Right lobe of liver (tissue), 6 donors: ENCODE measurements around the gene ZNF33B. TPM values are rescaled to one million over a fixed set of nuclear protein-coding genes. Genes with fewer than 3 reads are reported as not detected.

Experiments used
- ATAC-seq, 4 donors: fragments of 200-7000 bp; cut with Tn5 transposase; one replicate each; pipeline ENCODE4 v1.9.1; 2020; ENCODE audit warnings: mild to moderate bottlenecking in 4 of 4, moderate library complexity in 4 of 4
- DNase-seq, 3 donors: peaks; one replicate each; pipeline ENCODE4 v3.0.0-alpha.2; 2020
- H3K27ac ChIP-seq, 3 donors: fragments of 200-600 bp; one replicate each; pipeline ENCODE4 v1.8.0; 2022
- H3K27me3 ChIP-seq, 2 donors: fragments of 200-600 bp; one replicate each; pipeline ENCODE4 v1.8.0; 2022
- H3K36me3 ChIP-seq, 4 donors: fragments of 200-600 bp; sonication (generic) in 1 of 4; one replicate each; pipeline versions ENCODE4 v1.5.1 to v1.8.0; 2017 to 2022; ENCODE audit warnings: control low read depth in 1 of 4
- H3K4me1 ChIP-seq, 4 donors: fragments of 200-600 bp; sonication (generic) in 1 of 4; one replicate each; pipeline versions ENCODE4 v1.5.1 to v1.8.0; 2017 to 2022; ENCODE audit warnings: control low read depth in 1 of 4
- H3K4me3 ChIP-seq, 3 donors: fragments of 200-600 bp; one replicate each; pipeline ENCODE4 v1.8.0; 2022
- H3K9me3 ChIP-seq, 4 donors: fragments of 200-600 bp; sonication (generic) in 1 of 4; one replicate each; pipeline versions ENCODE4 v1.5.1 to v1.8.0; 2017 to 2022; ENCODE audit warnings: control low read depth in 1 of 4
- CTCF ChIP-seq, 4 donors: fragments of 200-600 bp in 3 of 4; fragments of 450-650 bp in 1 of 4; IDR thresholded peaks; one replicate each; pipeline versions ENCODE4 v1.5.1 to v1.8.0; 2016 to 2022; ENCODE audit warnings: antibody characterized with exemption in 4 of 4, mild to moderate bottlenecking in 2 of 4
- POLR2A ChIP-seq: fragments of 450-650 bp; IDR thresholded peaks from one replicate; pipeline ENCODE4 v1.6.1; 2017; ENCODE audit warnings: antibody characterized with exemption, mild to moderate bottlenecking
- WGBS: methylation state at CpG from one replicate; pipeline ENCODE4 v1.1.6; 2018; ENCODE audit warnings: low coverage, low lambda C conversion rate; ENCODE audit not compliant: insufficient coverage; ENCODE audit errors: missing lambda C conversion rate; 5-methylcytosine and 5-hydroxymethylcytosine counted together
- intact Hi-C, 2 donors: fragments of 100-400 bp; cut with DNase I; formaldehyde crosslinking; loops; one replicate each; pipeline versions ENCODE4 v1.11.2 to v1.14.1; 2022
- total RNA-seq, 6 experiments: library from RNA; depleted of rRNA in 2 of 6; stranded (reverse); fragments of >200 nt in 2 of 6; fragmentation: NEBNext Ultra II Directional in 3 of 6; extraction: Animal tissue kit (Norgen Biotek cat#: 25700) in 3 of 6; gene quantifications; one replicate each; pipeline versions ENCODE4 v1.1.0 to v1.2.4, GENCODE V29; 2016 to 2023
- donor health status: DM: no; HTN: yes; CAD: no.
- donor health status: DM: no; HTN: no; CAD: no.
- donor health status: DM: no; HTN: no; CAD: no.
- donor health status: DM: no; HTN: yes; CAD: no.
- donor health status: DM: no; HTN: yes; CAD: no.

Gene ZNF33B
- total RNA-seq, 6 experiments from 2014 or later = 6.1 to 22.1 (median 13.2) TPM

- no peak for TF ChIP-seq CTCF (IDR thresholded peaks at IDR 0.05)
- 74% methylated on average over 6 of the region's 6 CpGs for WGBS
- Histone ChIP-seq H3K36me3 (no peaks in the 10 kb centered on the region), H3K9me3 (no peaks in the 10 kb centered on the region), H3K27me3 (no peaks in the 10 kb centered on the region), H3K27ac (no peak overlapping the region), H3K4me1 (peaks cover 0 to 10% (median 5%) of the 10 kb centered on the region in 4 donors), H3K4me3 (no peak overlapping the region)
- DNase-seq (no peak), ATAC-seq (no peak)
- intact Hi-C loops = no loop called here
Observed at GRCh38 chr10:42654419-42654818, 16.0 kb upstream of the ZNF33B start.

- peak overlapping the region in 1 of 3 donors; percentile 19 for H3K27ac ChIP-seq
- H3K4me3 ChIP-seq = no peak overlapping the region
- intact Hi-C loops = no loop called here
- no peaks in the 10 kb centered on the region for H3K9me3 ChIP-seq
- 22% methylated on average over 2 of the region's 2 CpGs for WGBS
- DNase-seq (no peak), ATAC-seq (peak; percentile 32 to 87 (median 72))
- TF ChIP-seq POLR2A (no peak), CTCF (IDR thresholded peaks at IDR 0.05) (no peak)
- no peaks in the 10 kb centered on the region for H3K27me3 ChIP-seq
- H3K36me3 ChIP-seq = no peaks in the 10 kb centered on the region
- H3K4me1 ChIP-seq = peaks cover 0 to 10% (median 5%) of the 10 kb centered on the region in 4 donors
Observed at GRCh38 chr10:42652858-42653257, 14.5 kb upstream of the ZNF33B start.

GRCh38 chr10:42650374-42650773, 12.0 kb upstream of the ZNF33B start:
- peaks cover 0 to 10% (median 5%) of the 10 kb centered on the region in 4 donors for H3K4me1 ChIP-seq
- H3K36me3 ChIP-seq = no peaks in the 10 kb centered on the region
- no peaks in the 10 kb centered on the region for H3K27me3 ChIP-seq
- no peak for TF ChIP-seq CTCF (IDR thresholded peaks at IDR 0.05)
- TF ChIP-seq POLR2A = no peak
- intact Hi-C loops = no loop called here
- peak in 2 of 4 donors; percentile 25 to 58 for ATAC-seq
- H3K27ac ChIP-seq = no peak overlapping the region
- H3K9me3 ChIP-seq = no peaks in the 10 kb centered on the region
- DNase-seq = no peak
- 71% methylated on average over 3 of the region's 4 CpGs for WGBS
- H3K4me3 ChIP-seq = no peak overlapping the region

- no peak overlapping the region for H3K4me3 ChIP-seq
- no peak for DNase-seq
- TF ChIP-seq POLR2A = no peak
- no peak for TF ChIP-seq CTCF (IDR thresholded peaks at IDR 0.05)
Observed at GRCh38 chr10:42648512-42648911, 10.1 kb upstream of the ZNF33B start.

More at GRCh38 chr10:42648512-42648911, 10.1 kb upstream of the ZNF33B start:
- Histone ChIP-seq H3K27me3 (no peaks in the 10 kb centered on the region), H3K9me3 (no peaks in the 10 kb centered on the region), H3K36me3 (no peaks in the 10 kb centered on the region), H3K27ac (no peak overlapping the region), H3K4me1 (peaks cover 0 to 10% (median 5%) of the 10 kb centered on the region in 4 donors)
- intact Hi-C loops = no loop called here
- ATAC-seq = no peak
- WGBS = 79% methylated on average over 2 of the region's 2 CpGs
